SK-N-SH (cell line): Measurements from ENCODE around the gene TSPY3. TPM values are rescaled to one million over a fixed set of nuclear protein-coding genes. Genes with fewer than 3 reads are reported as not detected.
"Not testable (repeated sequence)": the region's sequence is repeated elsewhere in the genome, so short reads cannot be mapped to it uniquely, and the experiment has no call there.

ENCODE experiments used
- CTCF ChIA-PET: fragments of 300-600, 350-600 bp; formaldehyde crosslinking; extraction: SDS; loops from one replicate; lab custom pipeline; 2021; lab: Yijun Ruan, JAX
- POLR2A ChIA-PET: fragments of 350-600 bp; sonication (Branson Sonifier 250); formaldehyde crosslinking; extraction: SDS; loops from one replicate; lab custom pipeline; 2020; ENCODE audit warnings: antibody characterized with exemption, inconsistent platforms; lab: Yijun Ruan, JAX
- DNase-seq: peaks from one replicate; pipeline ENCODE4 v3.0.0; 2012
- H2AFZ ChIP-seq: fragments of 200-600 bp; sonication (generic); 2 replicates; pipeline ENCODE4 v1.8.1; 2016; ENCODE audit warnings: antibody characterized with exemption, mild to moderate bottlenecking, low read depth
- H3F3A ChIP-seq: fragments of 200-600 bp; sonication (generic); replicated peaks from 2 replicates; pipeline ENCODE3; 2016; ENCODE audit warnings: antibody characterized with exemption, mild to moderate bottlenecking; ENCODE audit not compliant: insufficient read depth
- H3K27ac ChIP-seq, 2 experiments: fragments of 200-500 bp in 1 of 2; fragments of 200-600 bp in 1 of 2; sonication (Bioruptor generic) in 1 of 2; sonication (generic), shearing (Covaris generic) in 1 of 2; 2 replicates each; pipeline versions ENCODE4 v1.5.1 to v1.6.1; 2014 to 2016; ENCODE audit warnings: low read depth in 2 of 2, inconsistent platforms in 1 of 2, low read length in 1 of 2, mild to moderate bottlenecking in 1 of 2, mixed read lengths in 1 of 2
- H3K27me3 ChIP-seq: fragments of 200-600 bp; sonication (generic), shearing (Covaris generic); 2 replicates; pipeline ENCODE4 v1.6.1; 2016; ENCODE audit warnings: mixed run types; ENCODE audit not compliant: insufficient read depth
- H3K36me3 ChIP-seq, 2 experiments: fragments of 200-500 bp in 1 of 2; fragments of 200-600 bp in 1 of 2; sonication (Bioruptor generic) in 1 of 2; sonication (generic) in 1 of 2; replicated peaks in 1 of 2; 2 replicates each; pipeline versions ENCODE3 to v1.5.1; 2014 to 2016; ENCODE audit warnings: low read length in 1 of 2, mild to moderate bottlenecking in 1 of 2; ENCODE audit not compliant: insufficient read depth in 2 of 2, control insufficient read depth in 1 of 2
- H3K4me1 ChIP-seq, 2 experiments: fragments of 200-500 bp in 1 of 2; fragments of 200-600 bp in 1 of 2; sonication (Bioruptor generic) in 1 of 2; sonication (generic), shearing (Covaris generic) in 1 of 2; 2 replicates each; pipeline versions ENCODE4 v1.5.1 to v1.6.1; 2014 to 2016; ENCODE audit warnings: low read depth in 1 of 2, low read length in 1 of 2, mixed run types in 1 of 2; ENCODE audit not compliant: insufficient read depth in 2 of 2, control insufficient read depth in 1 of 2
- H3K4me2 ChIP-seq: fragments of 200-600 bp; sonication (generic), shearing (Covaris generic); 2 replicates; pipeline ENCODE4 v1.6.1; 2017; ENCODE audit warnings: mixed run types
- H3K4me3 ChIP-seq, 2 experiments: fragments of 200-500 bp in 1 of 2; fragments of 200-600 bp in 1 of 2; sonication (Bioruptor generic) in 1 of 2; sonication (generic), shearing (Covaris generic) in 1 of 2; 2 replicates each; pipeline versions ENCODE4 v1.5.1 to v1.8.1; 2014 to 2016; ENCODE audit warnings: low read depth in 2 of 2, inconsistent platforms in 1 of 2, low read length in 1 of 2, mild to moderate bottlenecking in 1 of 2, mixed read lengths in 1 of 2, moderate library complexity in 1 of 2
- H3K79me2 ChIP-seq: fragments of 200-600 bp; sonication (generic); 2 replicates; pipeline ENCODE4 v1.8.1; 2017; ENCODE audit warnings: mild to moderate bottlenecking; ENCODE audit not compliant: insufficient read depth
- H3K9ac ChIP-seq: fragments of 200-600 bp; sonication (generic); 2 replicates; pipeline ENCODE4 v1.6.1; 2017; ENCODE audit warnings: mixed run types
- H3K9me2 ChIP-seq: fragments of 200-600 bp; sonication (generic); 2 replicates; pipeline ENCODE4 v1.6.1; 2017; ENCODE audit warnings: mixed run types
- H3K9me3 ChIP-seq: fragments of 200-600 bp; sonication (generic); 2 replicates; pipeline ENCODE4 v1.6.1; 2017; ENCODE audit warnings: mixed run types, mild to moderate bottlenecking, moderate library complexity
- H4K20me1 ChIP-seq: fragments of 200-600 bp; sonication (generic); 2 replicates; pipeline ENCODE4 v1.6.1; 2017; ENCODE audit warnings: mild to moderate bottlenecking, mixed run types; ENCODE audit not compliant: insufficient read depth
- WGBS: methylation state at CpG from one replicate; pipeline ENCODE4 v1.1.6; 2017; ENCODE audit warnings: low lambda C conversion rate; 5-methylcytosine and 5-hydroxymethylcytosine counted together
- polyA plus RNA-seq, 3 experiments: library from polyadenylated mRNA; depleted of rRNA; stranded (reverse); fragments of >200 nt; gene quantifications; 2 replicates each; pipeline ENCODE4 v1.2.3, GENCODE V29; 2012

Gene TSPY3
- polyA plus RNA-seq (2012; rRNA removed): not detected in 2 replicates
- polyA plus RNA-seq (2012; cell fraction: cytosol; rRNA removed): not detected in 2 replicates
- polyA plus RNA-seq (2012; cell fraction: nucleus; rRNA removed): not detected in 2 replicates

GRCh38 chrY:9398121-9398520 lies at the start of gene TSPY3:
TSS of gene TSPY3 (plus strand) at chrY:9398421. CDS start at chrY:9398467, 46 bp downstream.
- H3K9me3 ChIP-seq, CTCF ChIA-PET, POLR2A ChIA-PET, H3K9me2 ChIP-seq, H3K27me3 ChIP-seq, H3K9ac ChIP-seq, H3F3A ChIP-seq, H3K4me3 ChIP-seq, H2AFZ ChIP-seq, H3K27ac ChIP-seq, H4K20me1 ChIP-seq, H3K4me1 ChIP-seq, DNase-seq, H3K36me3 ChIP-seq, H3K4me2 ChIP-seq, H3K79me2 ChIP-seq: not testable (repeated sequence)
- no CpG with 5 or more reads among the region's 26 CpGs for WGBS

- H3F3A ChIP-seq, H3K27ac ChIP-seq, H3K27me3 ChIP-seq, H3K4me1 ChIP-seq, DNase-seq, H3K9me2 ChIP-seq, CTCF ChIA-PET, H3K79me2 ChIP-seq, POLR2A ChIA-PET, H3K9ac ChIP-seq, H3K9me3 ChIP-seq, H3K4me3 ChIP-seq, H4K20me1 ChIP-seq, H3K4me2 ChIP-seq, H2AFZ ChIP-seq, H3K36me3 ChIP-seq: not testable (repeated sequence)
- WGBS: no CpG with 5 or more reads among the region's 25 CpGs
Measured at GRCh38 chrY:9357497-9357896, 40.7 kb upstream of the TSPY3 start, which contains the start of gene TSPY8. TSS of gene TSPY8 (plus strand) at chrY:9357797. CDS start at chrY:9357843, 46 bp downstream.

GRCh38 chrY:9396527-9396926 lies 1.7 kb upstream of the TSPY3 start:
- H3K27me3 ChIP-seq, H3K9me3 ChIP-seq, H3K4me3 ChIP-seq, POLR2A ChIA-PET, H2AFZ ChIP-seq, H3K36me3 ChIP-seq, H3K27ac ChIP-seq, DNase-seq, H3K9me2 ChIP-seq, CTCF ChIA-PET, H3F3A ChIP-seq, H3K79me2 ChIP-seq, H4K20me1 ChIP-seq, H3K9ac ChIP-seq, H3K4me2 ChIP-seq, H3K4me1 ChIP-seq: not testable (repeated sequence)
- WGBS: no CpG with 5 or more reads among the region's 26 CpGs

Other genes starting within 250 kb of the TSPY3 start
- gene TSPY4, start 61.0 kb upstream of the TSPY3 start, polyA plus RNA-seq (2012; rRNA removed): not detected in 2 replicates
- not detected in 2 replicates for gene TSPY8, start 40.6 kb upstream of the TSPY3 start, polyA plus RNA-seq (2012; rRNA removed)
- not detected in 2 replicates for gene TSPY1, start 68.5 kb downstream of the TSPY3 start, polyA plus RNA-seq (2012; rRNA removed)
- gene TSPY9, start 88.8 kb downstream of the TSPY3 start, polyA plus RNA-seq (2012; rRNA removed): not detected in 2 replicates
- gene TSPY10, start 129.5 kb downstream of the TSPY3 start, polyA plus RNA-seq (2012; rRNA removed): not detected in 2 replicates